AG09309 (cell line): Measurements from ENCODE around the gene CCDC172.

Experiments
- DNase-seq: peaks from one replicate; pipeline ENCODE4 v3.0.0-alpha.2; 2010; ENCODE audit warnings: low read depth
- H3K4me3 ChIP-seq: 2 replicates; pipeline ENCODE4 v1.5.1; 2011; ENCODE audit warnings: mild to moderate bottlenecking, low read depth, low read length, moderate library complexity; ENCODE audit not compliant: control insufficient read depth
- CTCF ChIP-seq: IDR thresholded peaks from 2 replicates; pipeline ENCODE4 v1.5.1; 2011; ENCODE audit warnings: mild to moderate bottlenecking, low read depth, low read length, inconsistent platforms; ENCODE audit not compliant: insufficient read depth, control insufficient read depth; ENCODE audit errors: missing control alignments

Gene CCDC172

GRCh38 chr10:116324227-116324950 lies at the start of gene CCDC172:
TSS of gene CCDC172 (plus strand) at chr10:116324448. CDS start at chr10:116325012, 564 bp downstream.
- no peak within 1 kb of the TSS for H3K4me3 ChIP-seq
- TF ChIP-seq CTCF: no peak
- DNase-seq: no peak

- TF ChIP-seq CTCF: no peak
- H3K4me3 ChIP-seq: no peak overlapping the region
- no peak for DNase-seq
Measured at GRCh38 chr10:116276981-116277380, 47.3 kb upstream of the CCDC172 start.

GRCh38 chr10:116278846-116279245 lies 45.4 kb upstream of the CCDC172 start:
- no peak for DNase-seq
- no peak overlapping the region for H3K4me3 ChIP-seq
- no peak for TF ChIP-seq CTCF

- no peak for DNase-seq
- TF ChIP-seq CTCF: no peak
- H3K4me3 ChIP-seq: no peak overlapping the region
Measured at GRCh38 chr10:116281775-116282174, 42.5 kb upstream of the CCDC172 start.

GRCh38 chr10:116286626-116287200 lies 37.5 kb upstream of the CCDC172 start:
- no peak for TF ChIP-seq CTCF
- no peak overlapping the region for H3K4me3 ChIP-seq
- DNase-seq: no peak

GRCh38 chr10:116287906-116288501 lies 36.2 kb upstream of the CCDC172 start:
- peak; percentile 74 for TF ChIP-seq CTCF
- DNase-seq: peak; percentile 24
- H3K4me3 ChIP-seq: no peak overlapping the region

GRCh38 chr10:116289652-116290051 lies 34.6 kb upstream of the CCDC172 start:
- no peak for TF ChIP-seq CTCF

More at GRCh38 chr10:116289652-116290051, 34.6 kb upstream of the CCDC172 start:
- no peak overlapping the region for H3K4me3 ChIP-seq
- DNase-seq: no peak
